HG02571 (cell line): ENCODE data around the gene BNIP5.

Experiments
- ATAC-seq: cut with Tn5 transposase; IDR thresholded peaks from one replicate; pipeline ENCODE4 v1.9.1; 2021; ENCODE audit warnings: mild to moderate bottlenecking, moderate library complexity; ENCODE audit not compliant: unreplicated experiment

The BNIP5 gene

DNA sequence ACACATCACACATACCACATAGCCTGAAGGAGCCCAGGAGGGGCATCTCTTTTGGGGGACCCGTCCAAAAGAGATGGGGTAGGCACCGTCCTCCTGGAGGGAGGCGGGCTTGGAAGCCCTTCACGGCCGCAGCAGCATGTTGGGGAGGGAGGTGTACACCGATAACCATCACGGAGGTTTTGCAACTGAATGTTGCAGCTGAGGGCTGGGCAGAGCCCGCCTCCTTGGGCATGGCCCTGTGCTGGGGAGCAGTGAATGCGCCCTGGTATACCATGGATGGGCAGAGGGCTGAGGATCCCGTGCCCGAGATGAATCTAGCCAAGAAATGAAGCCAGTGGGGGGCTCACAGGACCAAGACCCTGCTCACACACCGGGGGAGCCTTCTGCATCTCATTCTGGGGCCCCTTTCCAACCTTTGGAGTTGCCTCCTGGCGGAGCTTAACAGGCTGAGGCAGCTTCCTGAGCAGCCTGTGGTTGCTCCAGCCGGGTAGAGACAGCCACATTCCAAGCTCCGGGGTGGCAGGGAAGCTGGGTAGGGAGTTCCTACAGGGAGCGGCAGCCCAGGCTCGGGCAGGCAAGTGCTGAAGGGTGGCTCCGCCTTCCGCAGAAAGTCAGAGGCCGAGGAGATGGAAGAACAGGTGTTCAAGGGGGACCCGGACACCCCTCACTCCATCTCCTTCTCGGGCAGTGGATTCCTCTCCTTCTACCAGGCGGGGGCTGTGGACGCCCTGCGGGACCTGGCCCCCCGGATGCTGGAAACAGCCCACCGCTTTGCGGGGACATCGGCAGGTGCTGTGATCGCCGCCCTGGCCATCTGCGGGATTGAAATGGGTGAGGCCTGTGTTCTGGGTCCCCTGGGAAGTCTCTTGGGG is 66.6 kb downstream of the BNIP5 start, which contains the start of gene PNPLA1:
PNPLA1 (plus strand) TSS at position 227 of the 872 bp plus-strand sequence; CDS start at position 627, 400 bp downstream.
- ATAC-seq = no peak

GRCh38 chr6:36268478-36269275 is 68.0 kb downstream of the BNIP5 start:
- no peak for ATAC-seq

DNA sequence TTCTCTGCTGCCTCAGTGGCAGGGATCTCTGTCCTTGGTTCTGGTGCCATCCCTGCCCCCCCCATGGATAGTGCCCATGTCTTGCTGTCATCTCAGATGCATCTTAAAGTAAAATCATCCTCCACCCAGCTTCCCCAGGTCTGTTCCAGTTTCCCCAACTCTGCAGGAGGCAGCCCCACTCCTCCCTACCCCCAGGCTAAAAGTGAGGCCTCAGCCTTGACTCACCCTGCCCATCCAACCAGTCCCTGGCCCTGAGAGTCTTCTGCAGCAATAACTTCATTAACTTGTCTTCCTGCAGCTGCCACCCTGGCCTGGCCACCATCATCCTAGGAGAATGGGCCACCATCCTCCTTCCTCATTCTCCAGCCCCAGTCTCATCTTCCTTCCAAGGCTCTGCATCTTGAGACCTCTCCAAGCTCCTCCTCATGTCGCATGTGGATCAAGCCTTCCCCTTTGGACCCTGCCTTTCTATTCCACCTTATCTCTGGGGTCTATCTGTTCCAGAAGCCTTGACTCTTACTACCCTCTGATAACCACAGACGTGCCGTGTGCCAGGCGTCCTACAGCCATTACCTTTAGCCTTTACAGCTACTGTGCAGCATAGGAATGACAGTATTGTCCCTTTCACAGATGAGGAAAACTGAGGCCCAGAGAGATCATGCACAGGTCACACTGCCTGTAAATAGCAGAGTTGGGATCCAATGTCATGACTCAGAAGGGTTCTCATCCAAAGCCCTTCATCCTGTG is 68.8 kb downstream of the BNIP5 start:
- no peak for ATAC-seq

- ATAC-seq = no peak
Observed at GRCh38 chr6:36266913-36267644, 69.6 kb downstream of the BNIP5 start.
